NCI-H446 treated with DMSO at 0.1 percent for 48 hours (cell line): ENCODE measurements around the gene TRIO.

Experiments
- DNase-seq: peaks from one replicate; lab custom pipeline; 2025; lab: John Stamatoyannopoulos, UW

TRIO gene

GRCh38 chr5:14296533-14297331 is 153.6 kb downstream of the TRIO start:
- peak; percentile 90 for DNase-seq

GRCh38 chr5:14297697-14298096 is 154.6 kb downstream of the TRIO start:
- DNase-seq = no peak

- DNase-seq = no peak
These were observed 155.1 kb downstream of the TRIO start for GRCh38 chr5:14298126-14298847.

DNA sequence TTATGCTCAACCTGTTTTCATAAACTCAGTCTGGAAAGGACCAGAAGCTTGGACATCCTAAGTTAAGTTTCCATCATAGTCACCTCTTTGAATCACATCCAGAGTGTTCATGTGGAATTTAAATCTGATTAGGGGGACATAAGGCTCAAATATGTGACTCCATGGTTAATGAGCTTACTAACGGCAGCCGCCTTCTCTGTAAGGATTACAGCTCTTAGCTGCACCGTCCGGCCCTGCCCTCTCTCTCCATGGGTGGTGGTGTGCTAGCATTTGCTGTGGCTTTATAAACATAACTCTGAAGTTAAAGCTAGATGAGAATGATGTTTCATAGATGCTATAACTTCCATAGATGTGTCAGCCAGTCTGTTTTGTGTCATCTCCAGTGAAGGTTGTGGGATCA is 156.5 kb downstream of the TRIO start:
- no peak for DNase-seq

DNA sequence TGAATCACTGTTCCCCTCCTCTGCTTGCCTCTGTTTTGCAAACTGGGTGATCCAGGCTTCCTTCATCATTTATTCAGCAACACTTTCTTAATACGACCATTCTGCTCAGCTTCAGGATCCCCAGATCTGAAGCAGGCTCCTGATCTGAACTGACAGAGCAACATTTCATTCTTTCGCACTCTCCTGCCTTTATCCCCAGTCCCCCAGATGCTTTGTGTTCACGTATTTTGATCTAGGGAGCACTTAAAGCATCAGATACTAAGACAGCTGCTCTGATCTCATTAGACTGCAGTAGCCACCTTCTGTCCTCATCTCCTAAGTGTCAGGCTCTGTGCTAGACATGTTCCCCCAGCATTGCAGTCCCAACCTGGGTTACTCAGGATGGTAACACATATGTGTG is 158.0 kb downstream of the TRIO start:
- no peak for DNase-seq

DNA sequence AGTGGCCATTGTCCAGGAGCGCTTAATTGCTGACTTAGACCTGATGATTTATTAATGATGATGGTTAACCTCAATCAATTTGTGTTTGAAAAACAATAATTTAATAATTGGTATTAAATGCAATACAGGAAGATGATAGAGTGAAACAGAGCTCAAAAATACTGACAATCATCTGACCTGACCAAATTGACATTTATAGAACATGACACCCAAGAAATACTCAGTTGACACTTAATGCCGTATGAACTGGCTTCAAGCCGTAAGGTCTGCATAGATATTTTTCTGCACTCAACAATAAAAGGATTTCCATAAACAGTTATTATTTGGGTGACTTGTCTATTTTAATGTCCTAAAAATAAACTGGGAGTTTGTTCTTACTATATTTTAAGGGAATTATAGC is 159.2 kb downstream of the TRIO start:
- no peak for DNase-seq

- DNase-seq = no peak
These were observed 161.9 kb downstream of the TRIO start for GRCh38 chr5:14305045-14305444.

- DNase-seq = peak; percentile 64
These were observed 163.2 kb downstream of the TRIO start for GRCh38 chr5:14306329-14306815.

DNA sequence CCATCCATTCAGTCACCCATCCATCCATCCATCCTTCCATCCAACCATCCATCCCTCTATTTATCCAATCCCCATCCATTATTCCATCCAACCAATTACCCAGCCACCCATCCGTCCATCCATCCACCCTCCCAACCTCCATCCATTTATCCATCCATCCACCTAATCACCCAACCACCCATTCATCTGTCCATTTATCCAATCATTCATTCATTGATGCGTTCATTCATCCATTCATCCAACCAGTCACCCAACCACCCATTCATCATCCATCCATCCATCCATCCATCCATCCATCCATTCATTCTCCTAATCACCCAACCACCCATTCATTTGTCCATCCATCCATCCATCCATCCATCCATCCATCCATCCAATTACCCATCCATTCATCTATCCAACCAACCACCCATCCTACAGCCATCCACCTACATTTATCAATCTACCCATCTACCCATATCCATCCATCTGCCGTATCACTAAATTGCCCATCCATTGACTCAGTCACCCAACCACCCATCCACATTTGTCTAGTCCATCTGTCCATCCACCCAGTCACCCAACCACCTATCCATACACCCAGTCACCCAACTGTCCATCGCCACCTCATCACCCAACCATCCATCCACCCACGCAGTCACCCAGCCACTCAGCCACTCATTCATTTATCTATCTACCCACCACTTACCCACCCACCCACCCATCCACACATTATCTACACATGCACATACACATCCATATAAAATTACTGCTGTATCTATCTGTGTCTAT is 165.4 kb downstream of the TRIO start:
- no peak for DNase-seq

DNA sequence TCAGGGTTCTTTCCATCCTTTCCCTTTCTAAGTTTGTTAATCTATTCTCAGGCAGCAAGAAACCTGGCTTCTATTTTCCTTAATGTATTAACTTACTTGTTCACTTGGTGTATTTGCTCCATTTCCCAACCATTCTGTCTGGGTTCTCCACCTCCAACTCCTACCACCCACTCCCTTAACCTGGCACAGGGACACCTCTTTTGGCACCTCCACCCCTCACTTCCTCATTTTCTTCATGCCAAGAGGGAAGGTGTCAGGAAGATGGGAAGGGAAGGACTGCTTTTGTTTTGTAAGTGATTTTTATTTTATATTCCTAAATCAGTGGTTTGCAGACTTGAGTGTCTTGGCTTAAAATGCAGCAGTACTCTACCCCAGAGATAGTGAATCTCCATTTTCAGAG is 166.1 kb downstream of the TRIO start:
- no peak for DNase-seq

DNA sequence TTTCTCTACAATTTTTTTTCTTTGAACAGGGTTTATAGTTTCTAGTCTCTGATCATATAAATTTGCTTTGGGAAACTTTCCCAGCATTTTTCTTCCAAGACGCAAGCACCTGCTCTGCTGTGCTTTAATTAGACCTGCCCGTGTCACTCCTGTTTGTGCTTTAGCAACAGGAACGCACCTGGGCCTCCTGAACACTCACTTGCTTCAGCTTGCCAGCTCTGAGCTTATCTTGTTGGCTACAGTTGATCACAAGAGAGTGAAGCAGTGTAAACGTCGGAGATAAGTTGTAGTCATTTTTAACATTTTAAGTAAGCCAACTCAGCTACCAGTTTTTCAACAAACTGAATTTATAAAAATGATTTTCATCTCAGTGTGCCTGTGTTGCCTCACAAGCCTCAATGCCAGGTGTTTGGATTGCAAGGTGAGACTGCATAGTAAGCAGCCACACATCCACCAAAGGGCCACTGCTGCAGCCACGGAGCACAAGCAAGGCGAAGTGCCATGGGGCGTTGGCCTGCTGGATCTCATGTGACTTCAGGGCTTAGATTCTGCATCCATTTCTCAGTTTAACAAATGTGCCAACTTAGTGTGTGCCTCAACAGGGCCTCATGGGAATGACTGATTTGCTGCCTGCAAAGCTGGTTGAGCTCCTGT is 166.9 kb downstream of the TRIO start:
- DNase-seq = no peak

- DNase-seq = peak; percentile 68
These were observed 167.8 kb downstream of the TRIO start for GRCh38 chr5:14310901-14311300.

DNA sequence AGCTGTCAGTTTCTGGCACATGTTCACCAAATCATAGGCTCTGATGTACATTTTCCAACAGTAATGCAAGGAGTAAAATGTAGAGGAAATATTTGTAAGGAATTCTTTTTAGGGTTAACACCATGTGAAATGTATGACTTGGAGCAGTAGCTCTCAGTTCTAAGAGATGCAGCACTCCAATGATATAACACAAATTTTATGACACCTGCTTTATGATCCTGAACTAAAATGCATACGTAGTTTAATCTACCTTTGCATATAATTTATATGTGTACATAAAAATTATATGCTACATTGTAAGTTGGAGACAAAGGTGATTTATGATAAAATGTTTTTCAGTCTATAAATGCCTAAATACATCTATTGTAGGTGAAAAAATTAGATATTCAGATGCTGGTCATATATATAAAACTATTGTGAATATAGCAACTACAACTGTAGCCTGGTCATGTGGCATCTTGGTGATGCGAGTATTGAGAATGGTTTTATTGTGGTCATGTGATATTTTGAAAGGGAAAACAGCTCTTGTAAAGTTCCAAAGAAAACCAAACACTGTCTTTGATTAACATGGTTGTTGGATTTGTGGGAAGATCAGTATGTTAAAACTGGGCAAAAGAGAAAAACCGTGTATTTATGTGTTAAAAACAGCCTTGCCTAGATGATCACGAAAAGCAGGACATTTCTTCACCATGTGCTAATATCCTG is 171.0 kb downstream of the TRIO start:
- DNase-seq = no peak

DNA sequence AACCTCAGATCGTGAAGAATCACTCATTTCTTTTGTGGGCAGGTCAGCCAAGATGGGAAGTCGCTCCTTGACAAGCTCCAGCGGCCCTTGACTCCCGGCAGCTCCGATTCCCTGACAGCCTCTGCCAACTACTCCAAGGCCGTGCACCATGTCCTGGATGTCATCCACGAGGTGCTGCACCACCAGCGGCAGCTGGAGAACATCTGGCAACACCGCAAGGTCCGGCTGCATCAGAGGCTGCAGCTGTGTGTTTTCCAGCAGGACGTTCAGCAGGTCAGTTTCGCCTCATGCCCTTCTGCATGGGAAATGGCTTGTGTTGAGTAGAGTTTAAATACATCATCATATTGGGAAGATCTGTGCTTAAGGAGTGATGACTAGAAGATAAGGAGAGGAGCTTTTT is 173.3 kb downstream of the TRIO start:
- DNase-seq = peak; percentile 61

DNA sequence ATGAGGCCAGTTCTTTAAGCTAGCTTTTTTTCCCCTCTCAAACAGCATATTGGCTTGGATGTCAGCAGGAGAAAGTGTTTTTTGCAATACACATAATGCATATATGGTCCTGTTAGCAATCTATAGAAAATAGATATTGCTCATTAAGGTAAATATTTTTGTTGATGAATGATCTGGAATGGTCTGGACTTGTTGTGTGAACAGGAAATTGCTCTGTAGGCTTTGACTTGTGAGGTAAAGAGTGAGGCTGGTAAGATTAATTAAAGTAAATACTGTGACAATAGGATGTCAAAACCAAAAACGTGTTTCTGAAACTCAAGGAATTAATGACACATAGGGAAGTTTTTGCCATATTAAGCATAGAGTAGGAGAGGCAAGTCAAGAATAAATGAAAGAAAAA is 176.0 kb downstream of the TRIO start:
- DNase-seq = no peak

- no peak for DNase-seq
These were observed 178.8 kb downstream of the TRIO start for GRCh38 chr5:14321936-14322335.

DNA sequence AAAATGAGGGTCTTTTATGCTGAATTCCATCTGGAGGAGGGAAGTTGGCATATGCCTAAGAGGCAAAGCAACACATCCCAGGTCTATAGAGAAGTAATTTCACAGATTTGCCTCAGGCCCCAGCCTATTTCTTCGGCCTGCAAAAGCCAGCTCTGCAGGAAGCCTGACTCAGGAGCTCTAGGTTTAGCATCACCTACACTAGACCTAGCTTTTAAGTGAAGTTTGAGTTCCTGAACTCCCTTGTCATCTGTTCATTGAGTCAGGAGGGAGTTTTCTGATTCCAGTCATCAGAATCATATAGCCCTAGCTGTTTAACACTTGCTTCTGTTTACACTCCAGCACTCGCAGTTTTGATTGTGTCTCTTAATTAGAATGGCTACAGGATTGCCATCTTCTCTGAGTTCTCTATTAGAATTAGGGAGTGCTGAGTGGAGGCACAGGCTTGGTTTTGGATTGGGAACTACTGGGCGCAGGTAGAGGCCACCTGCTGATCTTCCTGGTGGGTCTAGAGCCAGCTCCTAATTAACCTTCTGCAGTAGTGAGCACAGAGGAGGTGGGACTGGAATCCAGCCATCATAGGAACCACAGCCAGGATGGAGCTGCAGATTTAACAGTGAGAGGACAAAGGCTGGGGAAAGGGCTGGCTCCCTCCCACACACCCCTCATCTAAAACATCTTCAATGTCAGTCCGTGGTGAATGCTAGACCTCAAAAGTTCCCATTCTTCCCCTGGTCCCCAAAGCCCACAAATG is 179.5 kb downstream of the TRIO start:
- DNase-seq = no peak

- DNase-seq = no peak
These were observed 180.3 kb downstream of the TRIO start for GRCh38 chr5:14323466-14323865.

DNA sequence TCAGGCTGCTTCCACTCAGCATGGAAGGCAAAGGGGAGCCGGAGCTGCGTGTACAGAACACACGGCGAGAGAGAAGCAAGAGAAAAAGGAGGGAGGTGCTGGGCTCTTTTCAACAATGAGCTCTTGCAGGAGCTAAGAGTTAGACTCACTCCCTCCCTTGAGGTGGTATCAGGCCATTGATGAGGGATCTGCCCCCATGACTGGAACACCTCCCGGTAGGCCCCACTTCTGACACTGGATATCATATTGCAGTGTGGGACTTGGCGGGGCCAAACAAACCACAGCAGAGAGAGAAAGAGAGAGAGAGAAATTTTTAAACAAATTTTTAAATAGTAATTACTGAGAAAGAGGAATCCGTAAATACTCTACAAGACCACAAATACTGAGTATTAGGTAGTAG is 182.2 kb downstream of the TRIO start:
- no peak for DNase-seq

GRCh38 chr5:14326035-14326903 is 183.1 kb downstream of the TRIO start:
- no peak for DNase-seq
